GM20431 (cell line): ENCODE data around the gene TICRR.

Experiments used
- in situ Hi-C: fragments of 300-500 bp; cut with MseI, MboI; formaldehyde crosslinking; loops from one replicate; pipeline ENCODE4 v1.15.0; 2020; ENCODE audit warnings: low sequenced_read_pairs; ENCODE audit not compliant: unreplicated experiment

Gene TICRR

GRCh38 chr15:89670971-89671560 lies 95.8 kb downstream of the TICRR start:
- in situ Hi-C loops: no loop called here

- in situ Hi-C loops: no loop called here
These were observed 96.4 kb downstream of the TICRR start for GRCh38 chr15:89671687-89672086.

DNA sequence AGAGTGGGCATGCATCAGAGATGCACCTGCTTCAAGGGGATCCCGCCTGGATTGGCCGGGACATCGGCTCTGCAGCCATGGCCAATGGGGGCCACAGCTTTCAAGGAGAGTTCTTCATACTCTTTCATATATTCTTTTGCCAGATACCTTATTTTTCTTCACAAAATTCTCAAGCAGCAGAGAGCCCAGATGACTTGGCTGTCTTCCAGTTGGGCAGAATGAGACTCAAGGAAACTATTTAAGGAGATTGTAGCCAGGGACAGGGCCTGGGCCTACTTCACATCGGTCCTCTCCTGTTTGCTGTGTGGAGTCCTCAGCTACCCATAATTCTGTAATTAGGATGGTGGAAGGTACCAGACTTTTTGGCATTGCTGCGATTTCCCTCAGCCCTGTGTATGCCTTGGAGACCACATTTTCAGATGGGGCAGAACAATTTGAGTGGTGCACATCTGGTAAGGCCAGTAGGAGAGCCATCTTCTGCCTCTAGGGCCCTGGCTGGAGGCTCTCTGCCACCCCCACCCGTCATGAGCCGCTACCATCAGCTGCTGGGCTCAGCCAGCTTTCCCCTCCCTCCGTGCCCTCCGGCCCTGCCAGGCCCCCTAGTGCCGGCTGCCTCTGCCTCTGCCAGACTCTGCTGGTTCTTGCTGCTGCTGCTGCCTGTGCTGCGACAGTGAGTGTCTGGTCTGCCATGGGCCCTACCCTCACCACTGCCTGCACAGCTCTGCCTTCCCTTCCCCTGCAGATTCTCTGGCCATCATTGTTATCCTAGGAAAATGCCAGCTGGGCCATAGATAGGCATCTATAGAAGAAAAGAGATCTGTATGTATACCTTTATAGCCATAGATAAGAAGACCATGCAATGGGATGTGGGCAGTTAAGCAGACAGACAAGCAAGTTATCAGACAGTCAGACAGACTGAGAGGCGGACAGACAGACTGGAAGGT lies 97.2 kb downstream of the TICRR start:
- in situ Hi-C loops: no loop called here

GRCh38 chr15:89673165-89673512 lies 97.9 kb downstream of the TICRR start:
- in situ Hi-C loops: no loop called here

- in situ Hi-C loops: no loop called here
These were observed 99.3 kb downstream of the TICRR start for GRCh38 chr15:89674526-89674925.

DNA sequence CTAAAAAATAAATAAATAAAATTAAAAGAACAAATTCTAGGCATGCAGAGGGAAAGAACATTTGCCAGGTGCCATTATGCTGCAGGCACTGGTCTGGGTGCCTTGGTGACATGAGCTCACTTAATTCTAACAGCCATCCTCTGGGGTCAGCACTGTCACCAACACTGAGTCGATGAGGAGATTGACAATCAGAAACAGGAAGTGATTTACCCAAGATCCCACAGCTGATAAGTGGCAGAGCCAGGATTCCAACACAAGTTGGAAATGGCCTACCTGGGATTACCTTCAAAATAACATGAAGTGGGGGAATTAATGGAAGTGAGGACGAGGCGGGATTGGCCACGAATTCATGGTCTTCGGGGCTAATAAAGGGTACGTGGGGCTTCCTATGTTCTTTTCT lies 100.3 kb downstream of the TICRR start:
- in situ Hi-C loops: no loop called here

DNA sequence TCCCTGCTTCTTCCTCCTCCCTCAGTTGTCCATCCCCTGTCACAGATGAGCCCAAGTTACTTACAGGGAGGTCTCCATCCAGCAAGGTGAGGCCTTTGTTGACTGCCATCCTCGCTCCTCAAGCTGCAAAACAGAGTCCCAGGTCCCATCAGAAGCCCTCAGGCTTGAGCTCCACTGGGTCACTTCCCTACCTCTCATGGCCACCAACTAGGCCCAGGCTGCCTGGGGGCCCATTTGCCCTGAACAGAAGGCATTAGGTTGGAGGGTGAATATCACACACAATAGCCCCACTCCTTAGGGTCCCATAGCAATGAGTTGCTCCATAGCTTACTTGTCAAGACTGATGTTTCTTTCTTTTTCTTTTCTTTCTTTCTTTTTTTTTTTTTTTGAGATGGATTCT lies 102.1 kb downstream of the TICRR start:
- in situ Hi-C loops: no loop called here
